HepG2 (cell line): ENCODE data around the gene LRRN4CL. TPM values are rescaled to one million over a fixed set of nuclear protein-coding genes. Genes with fewer than 3 reads are reported as not detected.

Experiments
- ATM ChIP-seq: fragments of 450-650 bp; IDR thresholded peaks from 2 replicates; pipeline ENCODE4 v1.7.1; 2017; ENCODE audit warnings: mild to moderate bottlenecking, borderline replicate concordance
- CAMTA2 ChIP-seq: sonication (generic); formaldehyde crosslinking; IDR thresholded peaks from 2 replicates; pipeline ENCODE4 v1.4.0; 2020; ENCODE audit warnings: mild to moderate bottlenecking, missing genetic modification reagents, borderline replicate concordance
- CCDC6 ChIP-seq: sonication (generic); formaldehyde crosslinking; IDR thresholded peaks from 2 replicates; pipeline ENCODE4 v1.8.1; 2022; ENCODE audit warnings: mild to moderate bottlenecking, missing genetic modification reagents, moderate library complexity
- ERF ChIP-seq: IDR thresholded peaks from 2 replicates; pipeline ENCODE4 v1.6.1; 2018; ENCODE audit warnings: missing biosample characterization, missing genetic modification reagents
- MTF1 ChIP-seq: sonication (generic); formaldehyde crosslinking; IDR thresholded peaks from 2 replicates; pipeline ENCODE4 v1.5.0; 2020; ENCODE audit warnings: missing genetic modification reagents
- NFYB ChIP-seq: sonication (generic); formaldehyde crosslinking; IDR thresholded peaks from 2 replicates; pipeline ENCODE4 v1.4.0; 2020; ENCODE audit warnings: missing genetic modification reagents
- RXRB ChIP-seq: IDR thresholded peaks from 2 replicates; pipeline ENCODE4 v1.6.1; 2016; ENCODE audit warnings: borderline replicate concordance, missing genetic modification reagents, missing compliant biosample characterization
- TBX2 ChIP-seq: sonication (generic); formaldehyde crosslinking; IDR thresholded peaks from 2 replicates; pipeline ENCODE4 v1.5.0; 2020; ENCODE audit warnings: missing genetic modification reagents, mild to moderate bottlenecking, borderline replicate concordance
- TCF7 ChIP-seq: sonication (generic); IDR thresholded peaks from 2 replicates; pipeline ENCODE4 v1.6.1; 2016; ENCODE audit warnings: antibody characterized with exemption, low read depth
- ZBTB8A ChIP-seq: sonication (generic); formaldehyde crosslinking; IDR thresholded peaks from 2 replicates; pipeline ENCODE4 v1.4.0; 2020; ENCODE audit warnings: mild to moderate bottlenecking, low read depth, missing genetic modification reagents, borderline replicate concordance
- ZNF124 ChIP-seq: sonication (generic); formaldehyde crosslinking; IDR thresholded peaks from 2 replicates; pipeline ENCODE4 v1.4.0; 2020; ENCODE audit warnings: missing genetic modification reagents
- ZNF225 ChIP-seq: sonication (generic); formaldehyde crosslinking; IDR thresholded peaks from 2 replicates; pipeline ENCODE4 v1.4.0; 2020; ENCODE audit warnings: mild to moderate bottlenecking, missing genetic modification reagents
- ZNF331 ChIP-seq: sonication (generic); formaldehyde crosslinking; IDR thresholded peaks from 2 replicates; pipeline ENCODE4 v1.4.0; 2020; ENCODE audit warnings: missing genetic modification reagents
- ZNF335 ChIP-seq: sonication (generic); formaldehyde crosslinking; IDR thresholded peaks from 2 replicates; pipeline ENCODE4 v1.4.0; 2020; ENCODE audit warnings: missing genetic modification reagents
- ZNF619 ChIP-seq: sonication (generic); formaldehyde crosslinking; IDR thresholded peaks from 2 replicates; pipeline ENCODE4 v1.4.0; 2020; ENCODE audit warnings: mild to moderate bottlenecking, missing genetic modification reagents
- ZNF713 ChIP-seq: sonication (generic); formaldehyde crosslinking; IDR thresholded peaks from 2 replicates; pipeline ENCODE4 v1.4.0; 2020; ENCODE audit warnings: mild to moderate bottlenecking, missing genetic modification reagents
- ZNF784 ChIP-seq: sonication (generic); formaldehyde crosslinking; IDR thresholded peaks from 2 replicates; pipeline ENCODE4 v1.5.1; 2020; ENCODE audit warnings: missing genetic modification reagents, mild to moderate bottlenecking, borderline replicate concordance
- ZNF850 ChIP-seq: sonication (generic); formaldehyde crosslinking; conservative IDR thresholded peaks from 2 replicates; pipeline ENCODE4 v1.9.0; 2021; ENCODE audit warnings: mild to moderate bottlenecking, missing genetic modification reagents
- polyA plus RNA-seq, 8 experiments: library from polyadenylated mRNA; depleted of rRNA in 3 of 8; stranded (reverse) in 7 of 8; unstranded in 1 of 8; fragments of >200 nt; fragmentation: Illumina TruSeq in 4 of 8; extraction: Trizol in 4 of 8; gene quantifications; 2 replicates each; pipeline versions ENCODE4 v1.2.1 to v1.2.3, GENCODE V29; 2011 to 2016; ENCODE audit warnings: low read depth in 4 of 8, missing spikeins in 1 of 8, mixed read lengths in 1 of 8; ENCODE audit not compliant: insufficient read depth in 1 of 8
- total RNA-seq, 5 experiments: library from RNA; depleted of rRNA; stranded (reverse); fragments of >200 nt; fragmentation: Illumina TruSeq; extraction: Trizol; gene quantifications; 2 replicates each; pipeline ENCODE4 v1.2.3, GENCODE V29; 2016; ENCODE audit warnings: low read depth in 1 of 5
- TF ChIP-seq, protein P1 (sequence below): sonication (generic); formaldehyde crosslinking; IDR thresholded peaks from 2 replicates; pipeline ENCODE4 v1.8.0; 2023; ENCODE audit warnings: mild to moderate bottlenecking, missing genetic modification reagents
- TF ChIP-seq, protein P2 (sequence below): sonication (generic); formaldehyde crosslinking; IDR thresholded peaks from 2 replicates; pipeline ENCODE4 v1.8.1; 2023; ENCODE audit warnings: missing genetic modification reagents, mild to moderate bottlenecking, borderline replicate concordance
- TF ChIP-seq, protein P3 (sequence below): sonication (generic); formaldehyde crosslinking; IDR thresholded peaks from 2 replicates; pipeline ENCODE4 v1.8.0; 2022; ENCODE audit warnings: mild to moderate bottlenecking, missing genetic modification reagents, moderate library complexity
- TF ChIP-seq, protein P4 (sequence below): sonication (generic); formaldehyde crosslinking; IDR thresholded peaks from 2 replicates; pipeline ENCODE4 v1.4.0; 2020; ENCODE audit warnings: missing genetic modification reagents
- TF ChIP-seq, protein P5 (sequence below): sonication (generic); formaldehyde crosslinking; IDR thresholded peaks from 2 replicates; pipeline ENCODE4 v1.8.1; 2023; ENCODE audit warnings: mild to moderate bottlenecking, missing genetic modification reagents

The LRRN4CL gene
- total and polyA plus RNA-seq, 2 of the 13 experiments (the other 11 are each of a cell fraction or from before 2014, with no cell fraction given): 0.11 TPM; not detected in 1

DNA sequence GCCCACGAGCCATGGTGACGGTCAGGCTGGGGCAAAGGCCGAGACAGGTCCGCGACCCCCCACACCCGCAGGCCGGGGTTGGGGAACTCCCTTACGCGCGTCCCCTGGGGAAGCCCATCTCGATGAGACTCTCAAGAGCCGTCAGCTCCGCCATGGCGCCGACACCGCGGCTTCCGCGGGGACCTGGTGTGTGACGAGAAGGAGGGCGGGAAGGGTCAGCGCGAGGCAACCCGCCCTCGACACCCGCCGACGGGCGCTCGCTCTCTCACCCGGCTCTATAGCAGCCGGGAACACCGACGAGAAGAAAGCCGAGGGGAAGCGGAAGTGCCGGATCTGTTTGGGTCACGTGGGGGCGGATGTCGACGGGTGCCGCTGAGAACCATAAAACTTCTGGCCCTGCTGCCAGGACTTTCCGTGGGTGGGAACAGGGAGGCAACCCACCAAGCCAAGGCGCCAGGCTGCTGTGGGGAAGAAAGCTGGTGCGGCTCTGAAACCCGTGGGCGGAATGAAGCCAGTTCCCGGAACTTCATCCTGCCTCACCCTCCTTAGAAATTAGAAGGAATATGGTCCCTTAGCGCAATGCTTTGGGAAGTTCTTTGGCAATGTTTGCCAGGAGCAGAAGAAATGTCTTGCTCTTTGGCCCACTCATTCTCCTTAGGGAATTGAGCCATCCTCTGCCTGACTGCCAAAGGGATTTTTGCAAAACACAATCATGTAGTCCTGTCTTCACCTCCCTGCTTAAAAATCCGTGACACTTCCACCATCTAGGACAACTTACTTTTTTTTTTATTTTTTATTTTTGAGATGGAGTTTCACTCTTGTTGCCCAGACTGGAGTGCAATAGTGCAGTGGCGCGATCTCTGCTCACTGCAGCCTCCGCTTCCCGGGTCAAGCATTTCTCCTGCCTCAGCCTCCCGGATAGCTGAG lies 10.3 kb downstream of the LRRN4CL start, which contains the start of gene UBXN1 (continued):
- TF ChIP-seq MTF1 (CRISPR knock-in tag): no peak
- no peak for TF ChIP-seq ZNF331
- TF ChIP-seq, protein P1, sequence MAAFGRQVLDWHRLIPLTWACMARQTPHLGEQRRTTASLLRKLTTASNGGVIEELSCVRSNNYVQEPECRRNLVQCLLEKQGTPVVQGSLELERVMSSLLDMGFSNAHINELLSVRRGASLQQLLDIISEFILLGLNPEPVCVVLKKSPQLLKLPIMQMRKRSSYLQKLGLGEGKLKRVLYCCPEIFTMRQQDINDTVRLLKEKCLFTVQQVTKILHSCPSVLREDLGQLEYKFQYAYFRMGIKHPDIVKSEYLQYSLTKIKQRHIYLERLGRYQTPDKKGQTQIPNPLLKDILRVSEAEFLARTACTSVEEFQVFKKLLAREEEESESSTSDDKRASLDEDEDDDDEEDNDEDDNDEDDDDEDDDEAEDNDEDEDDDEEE (CRISPR knock-in tag): 0 out of 2 replicates have a peak, but pooled peaks have one; percentile 51
- no peak for TF ChIP-seq ZBTB8A (CRISPR knock-in tag)
- TF ChIP-seq ZNF225 (CRISPR knock-in tag): no peak
- TF ChIP-seq ZNF850 (CRISPR knock-in tag): no peak
- no peak for TF ChIP-seq ZNF713 (CRISPR knock-in tag)
- TF ChIP-seq ZNF335: peak; percentile 21; the same call in 1 of the 2 replicates
- TF ChIP-seq TBX2: peak; percentile 49
- no peak for TF ChIP-seq CAMTA2
- TF ChIP-seq ATM: no peak
- no peak for TF ChIP-seq TCF7
- no peak for TF ChIP-seq ZNF619 (CRISPR knock-in tag)
- peak; percentile 66; the same call in 1 of the 2 replicates for TF ChIP-seq CCDC6 (CRISPR knock-in tag)
- TF ChIP-seq, protein P2, sequence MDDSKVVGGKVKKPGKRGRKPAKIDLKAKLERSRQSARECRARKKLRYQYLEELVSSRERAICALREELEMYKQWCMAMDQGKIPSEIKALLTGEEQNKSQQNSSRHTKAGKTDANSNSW: 0 out of 2 replicates have a peak, but pooled peaks have one; percentile 33
- TF ChIP-seq ZNF124 (CRISPR knock-in tag): no peak
- no peak for TF ChIP-seq ZNF784 (CRISPR knock-in tag)
- TF ChIP-seq, protein P3, sequence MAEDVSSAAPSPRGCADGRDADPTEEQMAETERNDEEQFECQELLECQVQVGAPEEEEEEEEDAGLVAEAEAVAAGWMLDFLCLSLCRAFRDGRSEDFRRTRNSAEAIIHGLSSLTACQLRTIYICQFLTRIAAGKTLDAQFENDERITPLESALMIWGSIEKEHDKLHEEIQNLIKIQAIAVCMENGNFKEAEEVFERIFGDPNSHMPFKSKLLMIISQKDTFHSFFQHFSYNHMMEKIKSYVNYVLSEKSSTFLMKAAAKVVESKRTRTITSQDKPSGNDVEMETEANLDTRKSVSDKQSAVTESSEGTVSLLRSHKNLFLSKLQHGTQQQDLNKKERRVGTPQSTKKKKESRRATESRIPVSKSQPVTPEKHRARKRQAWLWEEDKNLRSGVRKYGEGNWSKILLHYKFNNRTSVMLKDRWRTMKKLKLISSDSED: no peak
- peak; percentile 62; the same call in 1 of the 2 replicates for TF ChIP-seq RXRB (CRISPR knock-in tag)
- peak; percentile 63; the same call in 1 of the 2 replicates for TF ChIP-seq ERF (CRISPR knock-in tag)
- TF ChIP-seq, protein P4, sequence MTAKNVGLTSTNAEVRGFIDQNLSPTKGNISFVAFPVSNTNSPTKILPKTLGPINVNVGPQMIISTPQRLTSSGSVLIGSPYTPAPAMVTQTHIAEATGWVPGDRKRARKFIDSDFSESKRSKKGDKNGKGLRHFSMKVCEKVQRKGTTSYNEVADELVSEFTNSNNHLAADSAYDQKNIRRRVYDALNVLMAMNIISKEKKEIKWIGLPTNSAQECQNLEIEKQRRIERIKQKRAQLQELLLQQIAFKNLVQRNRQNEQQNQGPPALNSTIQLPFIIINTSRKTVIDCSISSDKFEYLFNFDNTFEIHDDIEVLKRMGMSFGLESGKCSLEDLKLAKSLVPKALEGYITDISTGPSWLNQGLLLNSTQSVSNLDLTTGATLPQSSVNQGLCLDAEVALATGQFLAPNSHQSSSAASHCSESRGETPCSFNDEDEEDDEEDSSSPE (CRISPR knock-in tag): peak; percentile 62
- TF ChIP-seq, protein P5, sequence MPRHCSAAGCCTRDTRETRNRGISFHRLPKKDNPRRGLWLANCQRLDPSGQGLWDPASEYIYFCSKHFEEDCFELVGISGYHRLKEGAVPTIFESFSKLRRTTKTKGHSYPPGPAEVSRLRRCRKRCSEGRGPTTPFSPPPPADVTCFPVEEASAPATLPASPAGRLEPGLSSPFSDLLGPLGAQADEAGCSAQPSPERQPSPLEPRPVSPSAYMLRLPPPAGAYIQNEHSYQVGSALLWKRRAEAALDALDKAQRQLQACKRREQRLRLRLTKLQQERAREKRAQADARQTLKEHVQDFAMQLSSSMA (CRISPR knock-in tag): peak; percentile 79; the same call in 1 of the 2 replicates
- peak; percentile 43; the same call in 1 of the 2 replicates for TF ChIP-seq NFYB
